Calu3 (cell line): ENCODE data around the gene PLPP2. TPM values are rescaled to one million over a fixed set of nuclear protein-coding genes. Genes with fewer than 3 reads are reported as not detected.

Source experiments
- BruUV-seq: library from RNA; stranded (reverse); fragments of 400-500 nt; replicated peaks from 2 replicates; lab custom pipeline; 2021; lab: Mats Ljungman, UMichigan
- CTCF ChIA-PET: fragments of 300-600 bp; sonication (Branson Sonifier 250); formaldehyde crosslinking; loops from one replicate; lab custom pipeline; 2022; ENCODE audit warnings: antibody characterized with exemption; lab: Charles Lee
- DNase-seq: peaks from one replicate; pipeline ENCODE4 v3.0.0; 2022
- H3K27ac Mint-ChIP-seq: one replicate; pipeline ENCODE4 v1.8.0; 2022; ENCODE audit warnings: mixed read lengths; ENCODE audit not compliant: unreplicated experiment
- H3K27me3 Mint-ChIP-seq: one replicate; pipeline ENCODE4 v1.8.0; 2022; ENCODE audit warnings: mixed read lengths; ENCODE audit not compliant: unreplicated experiment
- H3K36me3 Mint-ChIP-seq: one replicate; pipeline ENCODE4 v1.8.0; 2022; ENCODE audit warnings: mild to moderate bottlenecking, moderate library complexity, mixed read lengths; ENCODE audit not compliant: insufficient read depth, unreplicated experiment
- H3K4me1 Mint-ChIP-seq: one replicate; pipeline ENCODE4 v1.8.0; 2022; ENCODE audit warnings: mild to moderate bottlenecking, low read depth, mixed read lengths; ENCODE audit not compliant: unreplicated experiment
- H3K4me3 Mint-ChIP-seq: one replicate; pipeline ENCODE4 v1.8.0; 2022; ENCODE audit warnings: mild to moderate bottlenecking, low read depth, moderate library complexity, mixed read lengths; ENCODE audit not compliant: unreplicated experiment
- H3K9me3 Mint-ChIP-seq: one replicate; pipeline ENCODE4 v1.8.0; 2022; ENCODE audit warnings: low read depth, mixed read lengths; ENCODE audit not compliant: unreplicated experiment
- intact Hi-C: fragments of 100-400 bp; cut with micrococcal nuclease; formaldehyde crosslinking; loops from one replicate; pipeline ENCODE4 v1.10.0; 2022; ENCODE audit not compliant: unreplicated experiment
- total RNA-seq: library from RNA; stranded (reverse); gene quantifications from 2 replicates; pipeline ENCODE4 v1.2.3, GENCODE V29; 2022
- TF ChIP-seq, protein P1 (sequence below): fragments of 200-600 bp; IDR thresholded peaks from one replicate; pipeline ENCODE4 v1.8.0; 2022; ENCODE audit warnings: antibody characterized with exemption; ENCODE audit not compliant: unreplicated experiment

Gene PLPP2
- total RNA-seq, 1 experiment from 2014 or later, result 126 TPM

DNA sequence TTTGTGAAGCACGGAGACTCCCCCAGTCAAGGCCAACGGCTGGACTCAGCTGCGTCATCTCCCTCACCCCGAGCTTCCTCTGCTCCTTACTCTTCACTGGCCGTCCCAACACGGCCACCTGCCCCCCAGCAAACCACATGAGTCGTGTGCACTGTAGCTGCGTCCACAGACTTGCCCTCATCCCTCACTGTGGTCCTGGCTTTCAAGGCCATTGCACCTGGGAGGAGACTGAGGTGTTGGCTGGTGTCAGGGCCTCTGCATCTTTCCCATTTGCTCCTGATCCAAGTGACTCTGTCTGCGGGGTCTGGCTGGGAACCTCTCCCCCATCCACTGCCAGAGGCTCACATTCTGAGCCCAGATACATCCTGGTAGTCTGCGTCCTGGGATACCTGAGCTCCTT, 11.5 kb downstream of the PLPP2 start:
- DNase-seq, result no peak
- H3K36me3 Mint-ChIP-seq, result peaks cover 35% of the 10 kb centered on the region
- intact Hi-C loops, result no loop called here
- TF ChIP-seq, protein P1, sequence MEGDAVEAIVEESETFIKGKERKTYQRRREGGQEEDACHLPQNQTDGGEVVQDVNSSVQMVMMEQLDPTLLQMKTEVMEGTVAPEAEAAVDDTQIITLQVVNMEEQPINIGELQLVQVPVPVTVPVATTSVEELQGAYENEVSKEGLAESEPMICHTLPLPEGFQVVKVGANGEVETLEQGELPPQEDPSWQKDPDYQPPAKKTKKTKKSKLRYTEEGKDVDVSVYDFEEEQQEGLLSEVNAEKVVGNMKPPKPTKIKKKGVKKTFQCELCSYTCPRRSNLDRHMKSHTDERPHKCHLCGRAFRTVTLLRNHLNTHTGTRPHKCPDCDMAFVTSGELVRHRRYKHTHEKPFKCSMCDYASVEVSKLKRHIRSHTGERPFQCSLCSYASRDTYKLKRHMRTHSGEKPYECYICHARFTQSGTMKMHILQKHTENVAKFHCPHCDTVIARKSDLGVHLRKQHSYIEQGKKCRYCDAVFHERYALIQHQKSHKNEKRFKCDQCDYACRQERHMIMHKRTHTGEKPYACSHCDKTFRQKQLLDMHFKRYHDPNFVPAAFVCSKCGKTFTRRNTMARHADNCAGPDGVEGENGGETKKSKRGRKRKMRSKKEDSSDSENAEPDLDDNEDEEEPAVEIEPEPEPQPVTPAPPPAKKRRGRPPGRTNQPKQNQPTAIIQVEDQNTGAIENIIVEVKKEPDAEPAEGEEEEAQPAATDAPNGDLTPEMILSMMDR, result no peak
- no peaks in the 10 kb centered on the region for H3K9me3 Mint-ChIP-seq
- H3K4me1 Mint-ChIP-seq, result no peaks in the 10 kb centered on the region
- BruUV-seq, result no TSS peak
- CTCF ChIA-PET, result no interaction called here
- H3K4me3 Mint-ChIP-seq, result no peak overlapping the region
- no peaks in the 10 kb centered on the region for H3K27me3 Mint-ChIP-seq
- no peak overlapping the region for H3K27ac Mint-ChIP-seq

DNA sequence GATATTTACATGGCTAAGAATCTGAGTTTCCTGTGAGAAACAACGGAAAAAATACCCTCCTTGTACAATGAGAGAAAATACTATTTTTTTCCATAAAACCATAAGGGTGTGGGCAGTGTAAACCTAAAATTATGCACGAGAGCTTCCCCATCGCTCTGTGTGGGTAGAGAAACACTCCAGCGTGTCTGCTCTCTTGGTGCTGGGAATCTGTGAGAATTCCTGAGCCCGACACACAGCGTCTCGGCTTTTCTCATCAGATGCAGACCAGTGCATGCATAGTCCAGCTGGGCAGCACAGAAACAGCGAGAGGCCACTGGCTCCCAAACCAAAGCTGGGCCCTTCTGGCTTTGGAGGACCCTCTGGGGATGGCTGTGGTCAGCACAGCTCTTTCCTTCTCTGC, 12.0 kb downstream of the PLPP2 start:
- H3K36me3 Mint-ChIP-seq, result peaks cover 35% of the 10 kb centered on the region
- no peaks in the 10 kb centered on the region for H3K9me3 Mint-ChIP-seq
- TF ChIP-seq, protein P1, result no peak
- H3K27me3 Mint-ChIP-seq, result no peaks in the 10 kb centered on the region
- no peak for DNase-seq
- intact Hi-C loops, result no loop called here
- CTCF ChIA-PET, result no interaction called here
- no peak overlapping the region for H3K4me3 Mint-ChIP-seq
- no peak overlapping the region for H3K27ac Mint-ChIP-seq
- no TSS peak for BruUV-seq
- no peaks in the 10 kb centered on the region for H3K4me1 Mint-ChIP-seq

DNA sequence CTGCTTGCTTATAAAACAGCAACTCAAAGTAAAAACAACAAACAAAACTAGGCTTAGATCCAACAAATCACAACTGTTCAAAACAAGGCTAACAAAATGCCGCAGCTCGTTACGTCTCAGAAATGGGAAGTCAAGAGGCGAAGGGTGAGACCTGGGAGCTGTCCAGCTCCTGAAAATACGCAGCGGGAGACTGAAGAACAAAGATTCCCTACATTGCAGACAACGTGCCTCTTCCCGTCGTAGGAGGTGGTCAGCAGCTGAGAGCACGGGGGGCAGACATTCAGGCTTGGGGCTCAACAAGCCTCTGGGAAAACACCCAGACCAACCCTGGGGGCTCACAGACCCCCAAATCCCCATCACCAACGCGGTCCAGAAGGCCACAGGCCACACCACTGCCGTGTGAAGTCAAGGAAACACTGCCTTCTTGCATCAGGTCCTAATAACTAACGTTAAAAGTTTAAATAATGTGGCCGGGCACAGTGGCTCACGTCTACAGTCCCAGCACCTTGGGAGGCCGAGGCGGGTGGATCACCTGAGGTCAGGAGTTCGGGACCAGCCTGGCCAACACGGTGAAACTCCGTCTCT, 13.5 kb downstream of the PLPP2 start:
- Mint-ChIP-seq H3K27ac (no peak overlapping the region), H3K4me3 (no peak overlapping the region), H3K4me1 (no peaks in the 10 kb centered on the region), H3K9me3 (no peaks in the 10 kb centered on the region), H3K27me3 (no peaks in the 10 kb centered on the region), H3K36me3 (peaks cover 21% of the 10 kb centered on the region)
- CTCF ChIA-PET, result no interaction called here
- DNase-seq, result no peak
- TF ChIP-seq, protein P1, result no peak
- no TSS peak for BruUV-seq
- intact Hi-C loops, result no loop called here

DNA sequence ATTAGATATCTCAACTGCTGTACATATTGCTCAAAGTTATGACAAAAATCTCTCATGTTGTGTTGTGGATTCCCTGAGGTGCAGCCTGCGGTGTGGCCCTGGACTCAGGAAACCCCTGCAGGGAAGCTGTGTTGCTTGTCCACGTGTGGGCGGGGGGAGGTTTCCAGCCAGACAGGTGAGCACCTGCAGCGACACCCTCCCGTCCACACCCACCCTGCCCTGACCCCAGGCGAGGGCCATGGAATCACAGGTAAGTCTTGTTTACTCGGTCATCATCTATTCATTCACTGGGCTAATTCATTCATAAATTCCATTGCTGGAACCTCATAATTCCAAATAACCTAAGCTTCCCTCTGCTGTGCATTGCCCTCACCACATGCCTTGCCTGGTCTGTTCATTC, 14.1 kb downstream of the PLPP2 start:
- H3K27me3 Mint-ChIP-seq, result no peaks in the 10 kb centered on the region
- BruUV-seq, result no TSS peak
- DNase-seq, result no peak
- H3K36me3 Mint-ChIP-seq, result peaks cover 16% of the 10 kb centered on the region
- CTCF ChIA-PET, result no interaction called here
- H3K9me3 Mint-ChIP-seq, result no peaks in the 10 kb centered on the region
- no peak overlapping the region for H3K27ac Mint-ChIP-seq
- H3K4me3 Mint-ChIP-seq, result no peak overlapping the region
- H3K4me1 Mint-ChIP-seq, result no peaks in the 10 kb centered on the region
- TF ChIP-seq, protein P1, result no peak
- intact Hi-C loops, result no loop called here
